Measurements from ENCODE around the gene ACTL10. TPM values are rescaled to one million over a fixed set of nuclear protein-coding genes. Genes with fewer than 3 reads are reported as not detected.

Gene ACTL10
- 2.3 and 4.5 TPM in 2 replicates for total RNA-seq

DNA sequence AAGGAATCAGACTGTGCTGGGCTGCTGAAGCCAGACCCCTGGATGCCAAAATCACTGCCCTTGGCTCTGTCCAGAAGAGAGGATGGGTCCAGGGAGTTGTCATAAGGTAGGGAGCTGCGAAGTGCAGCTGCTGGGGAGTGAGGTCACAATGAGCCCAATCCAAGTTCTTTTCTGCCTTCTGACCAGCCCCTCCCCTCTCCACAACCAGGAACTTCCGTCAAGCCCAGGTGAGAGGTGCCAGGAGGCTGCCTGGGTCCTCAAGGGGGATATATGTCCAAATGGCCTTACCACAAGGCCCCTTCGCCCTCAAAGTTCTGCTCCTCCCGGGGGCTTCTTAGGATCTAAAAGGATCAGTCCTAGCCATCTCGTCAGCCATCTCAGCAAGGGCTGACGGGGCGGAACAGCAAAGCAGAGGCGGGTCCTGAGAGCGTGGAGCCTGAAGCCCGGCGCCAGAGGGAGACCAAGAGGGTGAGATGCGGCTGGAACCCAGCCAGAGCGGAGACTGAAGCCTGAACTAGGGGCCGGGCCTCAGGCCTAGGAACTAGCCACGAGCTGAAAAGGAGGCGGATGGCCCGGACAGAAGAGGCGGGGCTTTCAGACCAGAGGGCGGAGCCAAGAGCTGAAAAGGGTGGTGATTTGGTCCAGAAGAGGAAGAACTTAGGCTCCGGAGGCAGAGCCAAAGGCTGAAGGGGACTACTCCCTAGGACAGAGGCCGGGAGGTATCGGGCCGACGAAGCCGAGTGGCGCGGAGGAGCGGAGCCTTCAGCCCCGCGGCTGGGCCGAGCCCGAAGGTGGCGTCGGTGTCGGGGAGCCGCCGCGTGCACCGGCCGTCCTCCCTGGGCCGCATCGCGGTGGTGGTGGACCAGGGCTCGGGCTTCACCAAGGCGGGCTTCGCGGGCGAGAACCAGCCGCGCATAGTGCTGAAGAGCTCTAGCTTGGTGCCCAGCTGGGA lies at the start of gene ACTL10:
ACTL10 (plus strand) TSS at position 651 of the 952 bp plus-strand sequence. CDS start 555 bp downstream, outside the sequence.

DNA sequence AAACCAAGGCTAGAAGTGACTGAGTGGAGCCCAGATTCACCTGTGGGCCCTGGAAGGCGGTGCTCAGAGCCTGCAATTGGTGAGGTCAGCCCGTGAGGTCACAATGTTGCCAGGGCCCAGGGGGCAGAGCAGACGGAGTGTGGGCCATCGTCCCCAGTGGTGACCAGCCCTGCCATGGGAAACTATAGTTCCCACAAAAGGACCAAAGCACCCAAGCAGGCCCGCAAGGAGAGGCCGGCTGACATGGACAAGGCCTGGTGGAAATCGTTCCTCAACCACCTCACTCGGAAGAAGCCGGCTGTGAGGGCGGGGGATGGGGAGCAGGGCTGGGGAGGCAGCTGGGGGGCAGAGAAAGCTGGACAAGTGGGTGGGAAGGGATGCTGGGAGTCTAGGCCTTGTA lies 4.6 kb upstream of the ACTL10 start, which contains the start of gene C20orf144:
C20orf144 (plus strand) TSS at position 156 of the 400 bp plus-strand sequence; CDS start at position 175, 19 bp downstream.

DNA sequence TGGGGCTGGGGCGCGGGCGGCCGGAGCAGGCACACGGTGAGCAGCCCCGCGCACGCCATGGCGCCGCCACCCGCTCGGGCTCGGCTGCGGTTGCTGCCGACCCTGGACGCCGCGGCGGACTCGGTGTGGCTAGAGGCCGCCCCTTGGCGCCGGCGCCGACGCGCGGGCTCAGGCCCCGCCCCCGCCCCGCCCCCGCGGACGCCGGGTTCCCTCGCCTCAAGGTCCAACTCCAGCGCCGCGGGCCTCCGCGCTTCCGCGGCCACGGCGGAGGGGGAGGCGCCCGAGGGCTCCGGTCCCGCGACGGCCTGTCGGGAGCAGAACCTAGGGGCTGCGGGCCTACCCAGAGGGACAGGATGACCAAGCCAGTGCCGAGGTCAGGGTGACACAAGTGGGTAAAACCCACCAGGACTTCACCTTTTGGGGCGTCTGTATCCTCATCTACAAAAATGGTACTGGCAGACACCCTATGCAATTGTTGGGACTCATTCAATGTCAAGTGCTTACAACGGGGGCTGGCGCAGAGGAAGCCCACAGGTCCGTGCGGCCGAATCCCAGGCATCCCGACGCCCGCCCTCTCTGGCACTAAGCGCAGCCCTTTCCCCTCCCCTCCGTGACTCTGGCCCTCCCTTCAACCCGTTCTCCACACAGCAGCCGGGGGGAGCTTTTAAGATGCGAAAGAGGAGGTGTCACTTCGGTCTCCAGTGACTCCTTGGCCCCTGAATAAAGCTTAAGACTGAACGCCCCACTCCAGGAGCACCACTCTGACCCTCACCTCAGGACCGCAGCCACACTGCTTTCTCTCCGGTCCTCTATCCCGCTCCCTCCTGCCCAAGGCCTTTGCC lies 7.8 kb downstream of the ACTL10 start, which contains the start of gene NECAB3:
NECAB3 (minus strand) TSS at position 135 of the 842 bp plus-strand sequence; CDS start at position 59, 76 bp downstream.

DNA sequence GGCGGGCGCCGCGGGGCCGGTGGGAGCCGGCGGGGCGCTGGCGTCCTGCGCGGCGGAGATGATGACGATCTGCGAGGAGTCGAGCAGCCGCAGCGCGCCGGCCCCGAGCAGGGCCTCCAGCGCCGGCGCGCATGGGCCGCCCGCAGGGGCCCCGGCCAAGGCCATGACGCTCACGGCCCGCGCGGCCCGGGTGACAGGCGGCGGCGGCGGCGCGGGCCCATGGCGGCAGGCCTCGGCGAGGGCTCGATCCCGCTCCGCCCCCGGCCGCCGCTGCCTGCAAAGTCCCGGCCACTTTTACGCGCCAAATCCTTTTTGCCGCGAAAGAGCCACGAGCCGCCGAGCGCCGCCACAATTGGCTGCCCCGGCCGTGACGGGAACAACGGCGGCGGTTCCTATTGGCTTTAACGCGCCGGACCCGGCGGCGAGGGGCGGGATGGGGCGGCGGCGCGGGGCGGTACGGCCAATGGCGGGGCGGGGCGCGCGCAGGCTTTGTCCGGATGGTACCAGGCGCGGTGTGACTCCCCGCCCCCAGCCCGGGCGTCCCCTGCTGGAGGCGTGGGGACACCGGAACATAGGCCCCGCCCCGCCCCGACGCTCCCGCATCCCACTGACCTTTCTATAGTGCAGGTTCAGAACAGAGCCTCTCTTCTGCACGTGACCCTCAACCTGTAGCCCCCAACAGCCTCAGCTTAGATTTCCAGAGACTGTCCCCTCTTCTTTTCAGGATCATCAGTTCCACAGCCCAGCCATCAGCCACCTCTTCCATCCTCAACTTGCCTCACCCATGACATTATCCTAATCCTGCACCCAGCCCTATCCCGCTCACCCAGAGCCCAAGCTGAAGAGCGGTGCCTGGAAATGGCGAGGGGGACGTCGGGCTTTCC lies 19.6 kb downstream of the ACTL10 start, which contains the start of gene E2F1:
E2F1 (minus strand) TSS at position 286 of the 884 bp plus-strand sequence; CDS start at position 165, 121 bp downstream.

Other genes with a start within 250 kb of the ACTL10 start
- gene SNTA1, start 223.2 kb upstream of the ACTL10 start, total RNA-seq, result 47.1 and 53.3 TPM in 2 replicates
- 9.5 and 12.5 TPM in 2 replicates for gene CBFA2T2, start 176.8 kb upstream of the ACTL10 start, total RNA-seq
- gene C20orf144, start 4.6 kb upstream of the ACTL10 start, total RNA-seq, result 0.16 and 0.36 TPM in 2 replicates
- gene NECAB3, start 7.5 kb downstream of the ACTL10 start, total RNA-seq, result 22.5 and 36.7 TPM in 2 replicates
- gene E2F1, start 19.4 kb downstream of the ACTL10 start, total RNA-seq, result 1.5 and 1.6 TPM in 2 replicates
- 7.5 and 9.6 TPM in 2 replicates for gene PXMP4, start 53.4 kb downstream of the ACTL10 start, total RNA-seq
- 1.7 and 2.6 TPM in 2 replicates for gene ZNF341, start 65.1 kb downstream of the ACTL10 start, total RNA-seq
- 27.7 and 30.7 TPM in 2 replicates for gene CHMP4B, start 144.4 kb downstream of the ACTL10 start, total RNA-seq